ENCODE results near the gene EIF2AK3. TPM values are rescaled to one million over a fixed set of nuclear protein-coding genes. Genes with fewer than 3 reads are reported as not detected.
"Not testable (repeated sequence)": the region's sequence is repeated elsewhere in the genome, so short reads cannot be mapped to it uniquely, and the experiment has no call there.

The EIF2AK3 gene
- total RNA-seq, 1 donor = 31.5 TPM

GRCh38 chr2:88556026-88556425 is 71.2 kb downstream of the EIF2AK3 start:
- DNase-seq (ENCODE audit: low read depth) = no peak
- no peak for TF ChIP-seq CTCF (IDR thresholded peaks at IDR 0.05; ENCODE audit: insufficient read depth, low read length)

GRCh38 chr2:88554189-88554588 is 73.1 kb downstream of the EIF2AK3 start:
- no peak for TF ChIP-seq CTCF (IDR thresholded peaks at IDR 0.05; ENCODE audit: insufficient read depth, low read length)

More at GRCh38 chr2:88556026-88556425, 71.2 kb downstream of the EIF2AK3 start:
- no peak overlapping the region for H3K4me3 ChIP-seq (ENCODE audit: low read depth, low read length)

GRCh38 chr2:88549616-88550292 is 77.5 kb downstream of the EIF2AK3 start:
- no peak for DNase-seq (ENCODE audit: low read depth)
- H3K4me3 ChIP-seq (ENCODE audit: low read depth, low read length) = peak overlapping the region; percentile 45

More at GRCh38 chr2:88554189-88554588, 73.1 kb downstream of the EIF2AK3 start:
- no peak for DNase-seq (ENCODE audit: low read depth)
- H3K4me3 ChIP-seq (ENCODE audit: low read depth, low read length) = no peak overlapping the region

DNA sequence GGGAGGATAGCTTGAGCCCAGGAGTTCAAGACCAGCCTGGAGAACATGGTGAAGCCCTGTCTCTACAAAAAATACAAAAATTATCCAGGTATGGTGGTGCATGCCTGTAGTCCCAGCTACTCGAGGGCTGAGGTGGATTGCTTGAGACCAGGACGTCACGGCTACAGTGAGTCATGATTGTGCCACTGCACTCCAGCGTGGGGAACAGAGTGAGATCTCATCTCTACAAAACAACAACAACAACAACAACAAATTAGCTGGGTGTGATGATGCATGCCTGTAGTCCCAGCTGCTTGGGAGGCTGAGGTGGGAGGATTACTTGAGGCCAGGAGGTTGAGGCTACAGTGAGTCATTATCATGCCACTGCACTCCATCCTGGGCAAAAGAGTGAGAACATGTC is 81.0 kb downstream of the EIF2AK3 start:
- DNase-seq (ENCODE audit: low read depth); H3K4me3 ChIP-seq (ENCODE audit: low read depth, low read length): not testable (repeated sequence)

More at GRCh38 chr2:88549616-88550292, 77.5 kb downstream of the EIF2AK3 start:
- TF ChIP-seq CTCF (IDR thresholded peaks at IDR 0.05; ENCODE audit: insufficient read depth, low read length) = no peak

- H3K4me3 ChIP-seq (ENCODE audit: low read depth, low read length) = no peak overlapping the region
- DNase-seq (ENCODE audit: low read depth) = peak; percentile 35
- TF ChIP-seq CTCF (IDR thresholded peaks at IDR 0.05; ENCODE audit: insufficient read depth, low read length) = no peak
These were observed 82.1 kb downstream of the EIF2AK3 start for GRCh38 chr2:88545118-88545517.

GRCh38 chr2:88543541-88544057 is 83.7 kb downstream of the EIF2AK3 start:
- no peak for TF ChIP-seq CTCF (IDR thresholded peaks at IDR 0.05; ENCODE audit: insufficient read depth, low read length)
- no peak overlapping the region for H3K4me3 ChIP-seq (ENCODE audit: low read depth, low read length)
- no peak for DNase-seq (ENCODE audit: low read depth)

- no peak for TF ChIP-seq CTCF (IDR thresholded peaks at IDR 0.05; ENCODE audit: insufficient read depth, low read length)
- no peak overlapping the region for H3K4me3 ChIP-seq (ENCODE audit: low read depth, low read length)
- DNase-seq (ENCODE audit: low read depth) = no peak
These were observed 84.6 kb downstream of the EIF2AK3 start for GRCh38 chr2:88542668-88543067.
